ENCODE data around the gene HP. TPM values are rescaled to one million over a fixed set of nuclear protein-coding genes. Genes with fewer than 3 reads are reported as not detected.

The HP gene
- total RNA-seq, 2 experiments from 2014 or later = not detected

- no peak overlapping the region for H3K27ac ChIP-seq (ENCODE audit: low read depth, low read length, poor library complexity, severe bottlenecking)
- DNase-seq (ENCODE audit: low spot score) = no peak
- H3K4me1 ChIP-seq (ENCODE audit: insufficient read depth, low read length, poor library complexity, severe bottlenecking) = no peaks in the 10 kb centered on the region
- POLR2A ChIA-PET = interaction anchor here (0.5 to 0.7 kb wide), 2 partner anchors 229 to 503 kb away, joined by 3 to 5 read pairs; no protein-coding TSS in a partner anchor
- no peak overlapping the region for H3K4me2 ChIP-seq (ENCODE audit: low read length)
- no peak overlapping the region for H2AFZ ChIP-seq (ENCODE audit: low read length)
- H4K20me1 ChIP-seq (ENCODE audit: insufficient read depth, low read length) = no peaks in the 10 kb centered on the region
- CTCF ChIA-PET (ENCODE audit: unreplicated experiment) = no interaction called here
- H3K36me3 ChIP-seq (ENCODE audit: insufficient read depth, low read length) = no peaks in the 10 kb centered on the region
- TF ChIP-seq CTCF (conservative IDR thresholded peaks at IDR 0.05; ENCODE audit: low read length) (no peak), EZH2phosphoT487 (IDR thresholded peaks at IDR 0.05; ENCODE audit: borderline replicate concordance, low read depth, low read length) (no peak)
- H3K4me3 ChIP-seq (ENCODE audit: low read depth, low read length, poor library complexity, severe bottlenecking) = no peak overlapping the region
- no peaks in the 10 kb centered on the region for H3K9me3 ChIP-seq (ENCODE audit: low read length)
- H3K79me2 ChIP-seq (ENCODE audit: insufficient read depth, low read depth, low read length) = no peaks in the 10 kb centered on the region
- no TSS peak for BruUV-seq (replicated peaks)
- intact Hi-C loops (cut with micrococcal nuclease; ENCODE audit: unreplicated experiment) = no loop called here
- H3K9me2 ChIP-seq (ENCODE audit: insufficient read depth, low read length) = no peaks in the 10 kb centered on the region
These were observed 14.6 kb downstream of the HP start for GRCh38 chr16:72068930-72069329.

DNA sequence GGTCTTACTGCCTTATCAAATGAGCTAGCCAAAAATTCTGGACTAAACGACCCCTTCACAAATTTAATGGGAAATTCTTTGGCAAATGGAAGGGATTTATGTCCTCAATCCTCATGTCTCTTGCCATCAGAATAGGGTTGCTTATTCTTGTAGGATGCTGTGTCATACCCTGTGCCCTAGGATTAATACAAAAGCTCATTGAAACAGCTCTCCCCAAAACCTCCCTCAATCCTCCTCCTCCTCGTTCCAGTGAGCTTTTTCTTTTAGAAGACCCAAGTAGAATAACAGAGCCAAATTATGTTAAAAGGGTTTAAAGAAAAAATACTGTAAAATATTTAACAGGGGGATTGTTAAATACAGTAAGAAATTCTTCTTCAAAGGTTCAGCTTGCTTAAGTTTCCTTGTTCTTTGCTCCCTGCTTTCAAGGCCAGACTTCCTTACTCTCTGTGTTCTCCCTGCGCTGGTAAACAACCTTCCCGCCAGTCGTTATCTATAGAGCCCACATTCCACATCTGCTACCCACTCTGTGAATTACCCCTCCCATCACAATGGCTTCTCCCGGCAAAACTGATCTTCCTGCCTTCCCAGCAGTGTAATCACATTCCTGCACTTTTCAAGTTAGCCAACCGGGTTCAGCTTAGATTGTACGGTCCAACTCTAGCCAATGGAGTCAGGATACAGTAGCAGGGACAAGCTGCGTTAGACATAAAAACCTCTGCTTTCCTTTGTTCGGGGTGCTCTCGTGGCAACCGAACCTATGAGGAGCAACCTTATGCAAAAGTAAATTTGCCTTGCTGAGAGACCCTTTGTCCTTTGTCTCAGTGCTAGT is 18.4 kb downstream of the HP start:
- no peaks in the 10 kb centered on the region for H3K79me2 ChIP-seq (ENCODE audit: insufficient read depth, low read depth, low read length)
- ChIA-PET CTCF (ENCODE audit: unreplicated experiment) (no interaction called here), POLR2A (interaction anchor here (1.6 to 2.2 kb wide), 2 partner anchors 14 to 20 kb away, joined by 3 to 7 read pairs; no protein-coding TSS in a partner anchor)
- no peaks in the 10 kb centered on the region for H3K9me2 ChIP-seq (ENCODE audit: insufficient read depth, low read length)
- H3K27ac ChIP-seq (ENCODE audit: low read depth, low read length, poor library complexity, severe bottlenecking) = no peak overlapping the region
- no peaks in the 10 kb centered on the region for H3K4me1 ChIP-seq (ENCODE audit: insufficient read depth, low read length, poor library complexity, severe bottlenecking)
- H3K36me3 ChIP-seq (ENCODE audit: insufficient read depth, low read length) = no peaks in the 10 kb centered on the region
- BruUV-seq (replicated peaks) = no TSS peak
- no peak overlapping the region for H3K4me2 ChIP-seq (ENCODE audit: low read length)
- H4K20me1 ChIP-seq (ENCODE audit: insufficient read depth, low read length) = no peaks in the 10 kb centered on the region
- no peak overlapping the region for H3K4me3 ChIP-seq (ENCODE audit: low read depth, low read length, poor library complexity, severe bottlenecking)
- intact Hi-C loops (cut with micrococcal nuclease; ENCODE audit: unreplicated experiment) = no loop called here
- no peak for DNase-seq (ENCODE audit: low spot score)
- no peak for TF ChIP-seq CTCF (conservative IDR thresholded peaks at IDR 0.05; ENCODE audit: low read length)
- TF ChIP-seq EZH2phosphoT487 (IDR thresholded peaks at IDR 0.05; ENCODE audit: borderline replicate concordance, low read depth, low read length) = no peak
- H3K9me3 ChIP-seq (ENCODE audit: low read length) = no peaks in the 10 kb centered on the region
- no peak overlapping the region for H2AFZ ChIP-seq (ENCODE audit: low read length)

Data from OCI-LY7 (cell line).